Islet of Langerhans (tissue), 1 donor: ENCODE data around the gene MPND.

Experiments
- FAIRE-seq: peaks from one replicate; lab custom pipeline; 2011; peaks lifted over from hg19 to GRCh38; lab: Jason Lieb, UNC

Gene MPND

DNA sequence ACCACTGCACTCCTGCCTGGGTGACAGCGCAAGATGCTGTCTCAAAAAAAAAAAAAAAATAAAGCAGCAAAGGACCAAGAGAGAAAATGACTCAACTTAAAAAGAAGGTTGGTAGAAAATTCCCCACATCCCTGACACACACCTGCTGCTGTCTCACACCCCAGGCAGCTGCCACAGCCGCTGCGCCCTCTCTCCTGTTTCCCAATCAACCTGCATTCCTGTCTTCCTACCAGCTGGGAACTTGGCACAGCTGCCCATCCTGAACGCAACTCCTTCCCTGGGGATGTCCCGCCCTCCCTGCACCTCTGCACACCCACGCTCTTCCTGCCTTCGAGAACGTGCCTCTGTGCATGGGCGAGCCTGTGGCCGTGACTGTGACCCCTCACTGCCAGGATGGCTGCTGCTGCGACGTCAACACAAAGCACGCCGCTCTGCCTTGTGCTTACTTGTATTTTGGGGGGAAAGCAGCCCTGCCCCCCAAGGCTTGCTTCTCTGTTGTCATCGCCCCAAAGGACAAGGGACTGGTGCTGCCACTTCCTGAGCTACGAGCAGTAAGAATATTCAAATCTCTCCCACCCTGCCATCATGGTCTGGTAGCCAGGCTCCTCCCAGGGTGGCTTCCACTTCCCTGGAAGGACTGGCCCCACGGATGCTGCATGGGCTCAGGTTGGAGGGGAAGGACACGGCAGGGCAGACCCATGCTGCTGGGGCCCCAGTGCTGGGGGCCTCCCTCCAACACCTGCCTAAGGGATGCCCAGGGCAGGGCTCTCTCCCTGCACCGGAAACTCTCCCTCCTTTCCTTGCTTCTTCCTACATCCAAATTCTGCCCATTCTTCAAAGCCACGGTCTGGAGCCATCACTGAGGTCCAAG is 36.3 kb downstream of the MPND start:
- no peak for FAIRE-seq

DNA sequence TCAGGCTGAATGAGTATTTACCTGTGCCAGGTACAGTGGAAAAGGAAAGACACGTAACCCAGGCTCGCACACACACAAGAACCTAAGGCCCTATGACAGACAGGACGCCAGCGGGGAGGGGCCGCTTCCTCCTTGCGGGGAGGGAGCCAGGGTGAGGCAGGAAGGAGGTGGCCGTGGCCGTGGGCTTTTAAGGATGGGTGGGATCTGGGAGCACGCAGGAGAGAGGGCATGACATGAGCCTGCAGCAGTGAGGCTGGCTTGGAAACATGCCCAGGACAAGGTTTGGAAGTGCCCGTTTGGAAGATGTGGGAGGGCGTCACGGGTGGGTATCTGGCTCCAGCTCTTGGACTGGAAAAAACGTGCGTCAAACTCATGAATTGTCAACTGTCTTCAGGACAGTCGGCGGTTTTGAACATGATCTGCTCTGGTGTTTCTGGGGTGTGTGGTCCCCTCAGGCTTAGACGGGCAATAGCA is 36.9 kb downstream of the MPND start:
- FAIRE-seq: no peak

DNA sequence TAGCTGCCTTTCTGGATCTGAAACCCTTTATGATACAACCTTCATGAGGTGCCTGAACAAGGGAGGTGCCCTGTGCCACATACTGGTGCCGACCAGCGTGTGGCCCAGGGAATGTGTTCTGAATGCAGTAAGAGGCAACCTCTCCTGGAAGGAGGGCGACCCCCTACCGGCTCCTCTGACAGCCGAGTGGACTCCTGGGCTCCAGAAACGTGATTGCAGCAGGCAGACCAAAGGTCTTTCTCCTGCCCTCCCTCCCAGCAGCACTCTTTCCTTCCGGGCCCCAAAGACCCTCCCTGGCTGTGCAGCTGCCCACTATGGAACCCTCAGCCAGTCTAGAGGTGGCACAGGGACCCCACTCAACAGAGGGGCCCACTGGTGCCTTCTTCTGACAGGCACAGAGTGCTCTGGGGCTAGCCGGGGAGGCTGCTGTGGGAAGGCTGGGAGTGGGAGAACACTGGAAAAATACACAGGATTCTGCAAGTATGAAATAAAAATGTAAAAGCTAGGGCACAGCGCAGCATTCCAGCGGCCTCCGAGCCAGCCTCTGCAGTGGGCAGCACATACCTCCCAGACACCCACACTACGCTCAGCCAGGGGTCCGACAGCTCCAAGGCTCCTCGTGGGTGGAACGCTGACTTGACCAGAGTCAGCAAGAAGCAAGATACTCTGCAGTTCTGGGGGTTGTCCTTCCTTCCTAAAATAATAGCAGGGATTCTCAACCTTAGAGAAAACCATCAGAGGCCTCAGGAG is 42.1 kb downstream of the MPND start:
- no peak for FAIRE-seq

DNA sequence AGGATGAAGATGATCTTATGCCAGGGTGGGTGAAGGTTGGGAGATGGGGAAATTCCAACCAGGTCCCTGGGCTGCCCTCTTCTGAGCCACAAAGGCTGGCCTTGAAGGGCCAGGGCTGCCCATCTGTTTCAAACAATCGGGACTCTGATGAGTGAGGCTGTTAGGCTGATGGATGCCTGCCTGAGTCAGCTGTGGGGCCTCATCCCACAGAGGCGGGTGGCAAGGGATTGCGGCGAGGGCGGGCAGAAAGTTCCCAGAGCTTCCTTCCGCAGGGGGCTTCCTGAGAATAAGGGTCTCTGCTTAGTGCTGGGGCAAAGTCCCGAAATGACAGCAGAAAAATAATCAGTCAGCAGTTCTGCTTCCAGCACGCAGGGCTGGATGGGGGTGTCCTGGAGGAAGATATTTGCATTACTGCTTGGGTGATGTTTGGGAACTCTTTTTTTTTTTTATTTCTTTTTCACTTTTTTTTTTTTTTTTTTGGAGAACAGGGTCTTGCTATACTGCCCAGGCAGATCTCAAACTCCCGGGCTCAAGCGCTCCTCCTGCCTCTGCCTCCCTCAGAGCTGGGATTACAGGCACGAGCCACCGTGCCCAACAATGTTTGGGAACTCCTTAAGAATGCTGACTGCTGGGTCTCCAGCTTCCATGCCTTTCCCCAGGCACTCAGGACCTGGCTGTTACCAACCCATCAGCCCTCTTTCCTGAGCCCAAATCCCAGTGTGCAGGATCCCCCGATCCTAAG is 42.9 kb downstream of the MPND start:
- FAIRE-seq: no peak

DNA sequence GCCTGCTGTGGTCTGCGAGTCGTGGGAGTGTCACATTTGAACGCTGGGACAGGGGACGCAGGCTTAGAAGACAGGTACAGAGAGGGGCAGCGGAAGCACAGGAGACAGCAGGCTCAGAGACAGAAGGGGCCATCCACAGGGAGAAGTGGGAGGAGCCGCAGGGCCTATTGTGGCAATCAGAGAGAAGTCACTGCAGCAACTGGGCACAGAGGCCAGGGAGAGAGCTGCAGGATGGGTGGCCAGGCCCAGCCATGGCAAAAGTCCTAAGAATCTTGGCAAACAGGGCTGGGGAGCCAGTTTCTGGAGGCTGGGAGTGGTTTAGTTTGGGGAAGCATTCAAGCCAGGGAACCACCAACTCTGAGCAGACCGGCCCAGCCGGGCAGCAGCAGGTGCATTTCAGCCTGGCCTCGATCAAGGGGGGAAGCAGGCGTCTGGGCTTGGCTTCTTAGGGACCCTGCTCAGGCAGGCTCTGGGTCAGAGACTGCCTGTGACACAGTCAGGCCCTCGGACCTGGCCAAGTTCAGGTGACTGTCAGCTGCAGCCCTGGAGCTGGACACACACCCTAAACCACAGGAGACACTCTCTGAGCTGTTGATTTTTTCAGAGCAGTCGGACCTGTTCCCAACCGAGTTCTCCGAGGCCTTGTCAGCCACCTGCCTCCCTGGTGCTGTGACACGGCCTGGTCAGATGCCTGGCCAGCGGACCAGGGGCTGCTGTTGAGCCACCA is 45.1 kb downstream of the MPND start:
- no peak for FAIRE-seq

DNA sequence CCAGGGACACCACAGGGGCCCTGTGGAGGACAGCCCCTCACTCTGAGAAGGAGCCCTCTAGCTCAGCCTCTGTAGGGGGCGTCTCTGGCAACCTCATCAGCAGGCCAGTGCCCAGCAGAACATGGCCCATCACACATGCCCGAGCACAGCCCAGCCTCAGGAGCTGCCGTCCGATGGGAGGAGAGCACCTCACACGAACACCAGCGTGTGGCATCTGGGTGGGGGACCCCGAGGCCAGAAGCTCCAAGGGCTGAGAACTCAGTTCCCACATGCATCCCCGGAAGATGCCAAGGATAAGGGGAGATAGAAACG is 45.7 kb downstream of the MPND start:
- no peak for FAIRE-seq

DNA sequence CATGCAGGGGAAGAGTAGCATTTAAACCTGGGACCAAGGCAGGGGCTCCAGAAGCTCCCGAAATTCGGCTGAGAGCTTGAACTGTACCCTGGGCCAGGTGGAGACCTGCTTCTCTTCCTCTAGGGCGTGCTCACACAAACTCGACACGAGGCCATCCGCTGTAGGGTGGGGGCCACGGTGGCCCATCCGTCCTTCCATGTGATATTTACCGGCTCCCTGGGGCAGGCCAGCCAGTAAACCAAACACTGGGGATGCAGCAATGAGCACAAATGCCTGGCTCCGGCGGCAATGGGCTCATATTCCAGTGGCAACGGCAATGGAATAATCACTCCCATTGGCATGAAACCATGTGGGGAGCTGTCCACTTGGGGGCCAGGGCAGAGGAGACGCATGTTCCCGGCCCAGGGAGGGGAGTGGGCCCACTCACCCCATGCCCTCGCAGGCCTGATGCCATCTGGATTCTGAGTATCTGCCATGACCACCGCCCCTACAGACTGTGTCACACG is 46.2 kb downstream of the MPND start:
- no peak for FAIRE-seq

DNA sequence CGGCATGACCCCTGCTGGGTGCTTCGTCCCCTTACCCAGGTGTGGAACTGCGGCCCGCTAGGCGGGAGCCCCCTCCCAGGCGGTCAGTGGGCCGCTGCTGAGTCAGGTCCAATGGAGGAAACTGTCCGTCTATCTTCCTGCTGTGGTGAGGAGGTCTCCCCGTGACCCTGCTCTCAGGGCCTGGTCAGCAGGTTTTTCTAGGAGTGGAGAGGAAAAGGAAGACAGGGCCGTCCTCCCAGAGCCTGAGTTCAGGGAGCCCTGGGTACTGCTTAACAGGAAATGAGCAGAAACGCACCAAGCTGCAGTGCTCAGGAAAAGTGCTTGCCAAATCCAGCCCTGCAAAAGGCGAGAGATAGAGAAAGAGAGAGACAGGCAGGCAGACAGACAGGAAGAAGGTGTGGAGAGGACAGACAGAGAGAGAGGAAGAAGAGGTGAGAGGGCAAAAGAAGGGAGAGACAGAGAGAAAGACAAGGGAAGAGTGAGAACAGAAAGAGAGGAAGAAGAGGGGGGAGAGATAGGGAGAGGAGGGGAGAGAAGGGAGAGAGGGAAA is 46.7 kb downstream of the MPND start:
- no peak for FAIRE-seq

DNA sequence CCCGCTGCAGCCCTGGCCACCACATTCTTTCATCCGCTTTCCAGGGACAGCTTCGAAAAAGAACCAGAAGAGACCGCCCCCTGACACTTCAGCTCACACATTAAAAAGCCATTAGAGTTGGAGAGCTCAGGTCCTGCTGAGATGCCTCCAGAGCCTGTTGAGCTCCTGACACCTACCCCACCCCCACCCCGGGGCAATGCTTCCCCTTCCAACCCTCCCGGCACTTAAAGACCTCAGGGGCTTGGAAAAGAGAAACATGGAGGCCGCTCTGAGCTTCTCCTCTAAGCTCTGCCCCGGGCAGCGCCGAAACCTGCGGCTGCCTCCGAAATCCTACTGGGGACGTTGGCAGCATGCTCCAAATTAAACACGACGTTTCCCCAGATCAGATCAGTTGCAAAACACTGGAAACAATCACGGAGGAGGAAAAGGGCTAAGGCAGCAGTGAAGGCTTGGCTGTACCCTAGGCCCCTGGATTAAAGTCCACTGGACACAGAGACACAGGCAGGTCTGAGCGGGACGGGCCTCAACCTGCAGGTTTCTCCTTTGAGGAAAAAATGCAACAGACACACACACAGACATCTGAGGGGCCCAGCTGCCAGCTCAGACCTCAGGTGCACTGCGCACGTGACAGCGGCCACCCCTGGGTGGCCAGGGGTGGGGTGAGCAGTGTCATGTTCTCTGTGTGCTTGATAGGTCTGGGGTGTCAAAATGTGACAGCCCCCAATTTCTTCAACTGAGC is 47.4 kb downstream of the MPND start:
- no peak for FAIRE-seq

DNA sequence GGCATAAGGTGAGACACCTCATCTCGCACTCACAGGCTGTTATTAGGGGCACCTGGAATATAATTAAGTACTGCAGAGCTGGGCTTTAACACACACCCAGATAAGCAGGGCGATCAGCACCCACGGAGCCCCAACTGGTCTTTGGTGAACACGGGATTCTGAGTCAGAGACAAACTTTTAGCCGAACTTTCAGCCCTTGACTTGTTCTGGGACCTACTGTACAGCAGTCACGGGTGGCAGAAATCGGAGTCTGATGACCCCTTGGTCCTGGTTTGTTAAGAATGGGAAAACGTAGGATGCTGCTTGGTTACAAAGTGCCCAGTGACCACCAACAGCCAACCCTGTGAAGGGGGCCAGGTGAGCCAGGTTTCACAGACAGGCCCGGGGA is 47.9 kb downstream of the MPND start:
- no peak for FAIRE-seq

DNA sequence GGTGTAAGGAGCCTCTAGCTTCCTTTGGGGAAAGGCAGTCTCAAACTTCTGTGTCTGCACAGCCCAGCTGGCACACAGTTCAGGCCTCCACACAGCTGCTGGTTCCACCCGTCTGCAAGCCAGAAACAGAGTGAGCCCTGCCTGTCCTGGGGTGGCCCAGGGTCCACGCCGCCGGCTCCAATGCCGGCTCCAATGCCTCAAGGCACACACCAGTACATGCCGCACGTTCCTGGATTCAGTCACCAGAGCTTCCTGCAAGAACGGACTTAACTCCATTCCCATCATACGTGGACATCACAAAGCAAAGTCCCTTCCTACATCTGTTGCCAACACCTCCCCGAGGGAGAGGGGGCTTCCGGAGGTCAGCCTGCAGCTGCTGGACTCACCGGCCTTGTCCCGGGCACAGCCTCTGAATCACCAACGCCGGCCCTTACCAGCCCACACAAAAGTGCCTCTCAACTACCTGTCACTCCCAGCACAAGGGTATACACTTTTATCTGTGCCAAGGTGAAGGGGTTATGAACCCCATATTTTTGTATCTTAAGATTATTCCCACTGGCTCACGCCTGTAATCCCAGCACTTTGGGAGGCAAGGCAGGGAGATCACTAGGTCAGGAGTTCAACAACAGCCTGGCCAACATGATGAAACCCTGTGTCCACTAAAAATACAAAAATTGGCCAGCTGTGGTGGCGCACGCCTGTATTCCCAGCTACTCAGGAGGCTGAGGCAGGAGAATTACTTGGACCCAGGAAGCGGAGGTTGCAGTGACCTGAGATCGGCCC is 48.5 kb downstream of the MPND start:
- FAIRE-seq: no peak

DNA sequence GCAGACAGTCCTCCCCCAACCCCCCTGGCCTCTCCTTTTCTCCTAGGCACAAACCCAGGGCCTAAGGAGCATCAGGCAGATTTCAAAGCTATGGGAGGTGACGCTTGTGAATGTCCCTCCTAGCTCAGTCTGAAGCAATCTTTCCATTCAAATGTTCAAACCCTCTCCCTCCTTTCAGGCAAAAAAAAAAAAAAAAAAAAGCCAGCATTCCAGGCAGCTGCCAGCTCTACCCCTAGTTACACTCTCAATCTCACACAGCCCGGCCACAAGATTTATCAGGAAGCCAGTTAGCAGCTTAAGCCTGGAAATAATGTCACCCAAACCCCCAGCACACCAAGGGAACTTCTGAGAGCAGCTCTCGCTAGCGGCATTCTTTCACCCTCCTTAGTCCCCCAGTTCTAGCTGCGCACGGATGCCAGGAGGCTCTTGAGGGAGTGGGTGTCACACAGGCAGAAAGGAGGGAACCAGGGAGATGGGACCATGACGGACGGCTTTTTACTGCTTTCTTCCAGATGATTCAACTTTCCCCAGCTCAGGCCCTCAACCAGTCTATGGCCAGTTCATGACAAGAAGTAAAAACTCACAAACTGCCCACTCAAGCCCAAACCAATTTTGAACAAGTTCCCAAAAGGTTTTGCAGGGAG is 50.7 kb downstream of the MPND start:
- FAIRE-seq: no peak

DNA sequence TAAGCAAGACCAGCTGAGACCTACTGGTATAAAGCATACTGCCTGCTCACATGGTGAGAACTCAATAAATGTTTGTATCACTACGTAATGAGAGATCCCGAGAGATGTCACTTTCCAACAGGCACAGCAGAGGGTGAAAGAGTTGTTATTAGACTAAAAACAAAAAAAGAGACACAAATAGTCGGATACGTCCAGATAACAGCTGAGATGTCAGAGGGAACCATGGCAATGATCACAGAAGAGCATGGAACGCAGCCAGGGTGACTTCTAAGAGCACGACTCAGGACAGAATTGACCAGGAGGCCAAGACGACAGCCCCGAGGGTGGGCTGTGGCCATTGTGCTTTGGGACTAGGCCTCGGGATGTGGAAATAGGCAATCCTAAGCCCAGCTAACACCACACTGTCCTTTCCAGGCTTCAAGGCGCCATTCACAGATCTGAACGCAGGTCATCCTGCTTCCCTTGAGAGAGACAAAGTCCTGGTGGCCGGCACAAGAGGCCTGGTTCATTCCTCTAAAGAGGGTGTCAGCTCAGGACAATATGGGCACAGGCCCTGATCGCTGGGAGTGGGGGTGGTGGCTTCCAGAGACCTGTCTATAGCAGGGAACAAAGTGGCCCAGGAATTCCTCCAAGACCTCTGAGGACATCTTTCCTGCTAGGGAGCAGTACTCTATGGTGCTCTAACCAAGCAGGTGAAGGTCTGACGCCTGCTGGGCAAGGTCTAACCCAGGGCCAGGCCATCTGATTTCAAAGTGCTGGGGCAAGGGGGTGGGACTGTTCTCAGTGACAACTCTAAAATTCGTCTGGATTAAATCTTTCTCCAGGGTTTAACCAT is 53.8 kb downstream of the MPND start:
- FAIRE-seq: no peak

DNA sequence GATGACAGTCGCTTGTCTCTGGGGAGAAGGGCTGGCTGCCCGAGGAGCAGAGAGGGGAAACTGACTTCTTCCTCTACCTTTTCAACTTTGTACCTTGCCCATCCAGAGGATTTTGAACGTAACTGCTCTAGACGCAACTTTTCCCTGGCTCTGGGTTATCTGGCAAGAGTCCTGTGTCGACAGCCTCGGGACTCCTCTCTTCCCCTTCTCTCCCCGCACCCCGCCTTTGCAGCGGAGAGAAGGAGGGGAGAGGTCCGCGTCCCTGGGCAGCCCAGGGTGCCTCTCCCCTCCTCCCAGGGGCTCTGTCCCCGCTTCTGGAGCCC is 56.4 kb downstream of the MPND start:
- no peak for FAIRE-seq

DNA sequence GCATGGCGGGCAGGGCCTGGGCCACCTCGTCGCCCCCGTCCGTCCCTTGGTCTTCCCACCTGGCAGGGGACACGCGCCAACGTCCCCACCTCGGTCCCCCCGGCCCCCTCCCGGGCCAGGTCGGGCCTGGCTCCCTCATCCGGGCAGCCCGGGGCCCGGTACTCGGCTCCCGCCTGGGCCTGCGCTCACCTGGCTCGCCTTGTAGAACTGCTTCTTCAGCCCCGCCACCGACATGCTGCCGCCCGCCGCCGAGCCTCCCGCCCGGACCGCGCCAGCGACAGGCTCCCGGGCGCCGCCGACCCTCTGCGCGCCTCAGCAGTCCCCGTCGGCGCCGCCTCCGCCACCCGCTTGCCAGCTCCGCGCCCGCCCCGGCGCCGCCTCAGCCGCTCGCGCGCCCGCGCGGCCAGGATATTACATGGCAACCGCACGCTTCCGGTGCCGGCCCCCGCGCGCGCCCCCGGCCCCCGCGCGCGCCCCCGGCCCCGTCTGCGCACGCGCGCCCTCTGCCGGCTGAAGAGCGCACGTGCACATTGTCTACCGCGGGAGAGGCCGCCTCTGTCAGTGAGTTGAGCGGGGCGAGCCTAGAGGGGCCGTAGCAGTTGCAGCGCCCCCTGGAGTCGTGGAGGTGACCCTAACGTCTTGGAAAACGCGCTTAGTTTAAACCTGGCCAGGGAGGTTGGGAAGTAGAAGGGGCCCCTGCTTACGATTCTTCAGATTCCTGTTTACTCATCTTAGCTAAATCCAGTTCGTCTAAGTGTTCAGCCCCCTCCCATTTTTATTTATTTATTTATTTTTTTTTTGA is 57.0 kb downstream of the MPND start, which contains the start of gene SH3GL1:
Gene SH3GL1, minus strand, starts transcription at position 413 of the 802 bp plus-strand sequence. Its CDS starts 179 bp downstream, at position 234.
- FAIRE-seq: no peak

DNA sequence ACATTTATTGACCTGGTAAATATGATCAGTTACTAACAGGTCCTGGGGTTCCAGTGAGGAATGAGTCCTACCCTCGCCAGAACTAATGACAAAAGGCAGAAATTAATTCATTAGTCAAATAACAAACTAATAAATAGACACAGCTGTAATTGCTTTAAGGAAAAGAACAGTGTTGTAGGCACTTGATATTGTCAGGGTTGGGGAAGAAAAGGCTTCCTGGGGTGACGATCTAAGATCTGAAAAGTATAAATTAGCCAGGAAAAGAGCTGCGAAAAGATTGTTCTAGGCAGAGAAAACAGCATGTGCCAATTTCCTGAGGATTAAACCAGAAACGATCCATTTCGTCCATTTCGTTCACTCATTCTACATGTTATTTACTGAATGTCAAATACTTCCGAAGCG is 58.4 kb downstream of the MPND start:
- peak; percentile 62 for FAIRE-seq

DNA sequence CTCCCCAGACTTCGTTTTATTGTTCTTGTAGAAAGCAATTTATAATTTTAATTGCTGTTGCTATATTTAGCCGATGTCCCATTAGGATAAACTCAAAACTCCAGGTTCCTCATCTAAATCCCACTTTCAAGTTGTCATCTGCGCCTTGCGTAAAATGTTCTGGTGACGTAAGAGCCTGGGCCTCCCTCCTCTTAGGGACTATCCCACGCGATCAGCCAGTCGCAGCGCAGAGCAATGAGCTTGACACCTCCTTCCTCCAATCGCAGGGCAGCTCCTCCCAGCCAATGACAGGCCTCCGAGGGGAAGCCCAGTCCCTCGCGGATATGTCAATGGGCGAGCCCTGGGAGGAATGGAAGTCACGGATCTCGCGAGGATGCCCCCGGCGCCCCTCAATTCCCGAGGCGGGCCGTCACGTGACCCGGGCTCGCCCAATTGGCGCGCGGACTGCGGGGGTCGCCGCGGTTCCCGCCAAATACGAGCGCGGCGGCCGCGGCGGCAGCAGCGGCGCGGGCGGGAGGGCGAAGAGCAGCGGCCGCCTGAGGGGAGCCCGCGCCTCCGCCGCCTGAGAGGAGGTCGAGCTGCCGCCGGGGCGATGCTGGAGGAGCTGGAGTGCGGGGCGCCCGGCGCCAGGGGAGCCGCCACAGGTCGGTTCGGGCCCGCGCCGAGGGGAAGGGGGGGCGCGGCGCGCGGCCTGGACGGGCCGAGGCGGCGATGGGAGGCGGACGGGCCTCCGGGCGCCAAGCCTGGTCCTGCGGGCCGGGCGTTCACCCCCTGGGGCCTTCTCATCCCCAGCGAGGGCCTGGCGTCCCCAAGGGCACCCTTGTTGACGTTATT is 59.0 kb downstream of the MPND start, which contains the start of gene CHAF1A:
Gene CHAF1A, plus strand, starts transcription at position 470 of the 834 bp plus-strand sequence. Its CDS starts 123 bp downstream, at position 593.
- peak; percentile 85 for FAIRE-seq
